Neural cell (in vitro differentiated cells): ENCODE measurements around the gene FLRT2. TPM values are rescaled to one million over a fixed set of nuclear protein-coding genes. Genes with fewer than 3 reads are reported as not detected.

Experiments used
- H2AFZ ChIP-seq: fragments of 200-600, 300-800 bp; sonication (generic), shearing (Covaris generic); 2 replicates; pipeline ENCODE4 v1.6.0; 2014; ENCODE audit warnings: low read depth, mild to moderate bottlenecking, antibody characterized with exemption, low read length, moderate library complexity
- H3F3A ChIP-seq: fragments of 200-600 bp; shearing (Covaris generic); 2 replicates; pipeline ENCODE4 v1.6.1; 2016; ENCODE audit warnings: mild to moderate bottlenecking, moderate library complexity, mixed read lengths, antibody characterized with exemption, low read length; ENCODE audit not compliant: insufficient read depth, poor library complexity, severe bottlenecking
- H3K27ac ChIP-seq: fragments of 200-600, 300-800 bp; sonication (generic), shearing (Covaris generic); 2 replicates; pipeline ENCODE4 v1.5.1; 2014; ENCODE audit warnings: mild to moderate bottlenecking, low read length, moderate library complexity
- H3K27me3 ChIP-seq: fragments of 300-800, 200-600 bp; sonication (generic), shearing (Covaris generic); 2 replicates; pipeline ENCODE4 v1.6.0; 2014; ENCODE audit warnings: mild to moderate bottlenecking, low read depth, low read length, moderate library complexity; ENCODE audit not compliant: insufficient read depth
- H3K36me3 ChIP-seq: fragments of 300-800, 200-600 bp; sonication (generic), shearing (Covaris generic); 2 replicates; pipeline ENCODE4 v1.5.1; 2014; ENCODE audit warnings: mild to moderate bottlenecking, antibody characterized with exemption, low read length, moderate library complexity; ENCODE audit not compliant: insufficient read depth
- H3K4me2 ChIP-seq: fragments of 300-800, 200-600 bp; sonication (generic), shearing (Covaris generic); 2 replicates; pipeline ENCODE4 v1.6.0; 2014; ENCODE audit warnings: mild to moderate bottlenecking, low read length
- H3K4me3 ChIP-seq: fragments of 300-800, 200-600 bp; sonication (generic), shearing (Covaris generic); 2 replicates; pipeline ENCODE4 v1.5.1; 2014; ENCODE audit warnings: mild to moderate bottlenecking, low read length, moderate library complexity
- H3K79me2 ChIP-seq: fragments of 200-600 bp; shearing (Covaris generic); replicated peaks from 2 replicates; pipeline ENCODE4 v1.6.0; 2014; ENCODE audit warnings: mild to moderate bottlenecking, low read length, moderate library complexity; ENCODE audit not compliant: insufficient read depth
- H3K9ac ChIP-seq: fragments of 300-800, 200-600 bp; sonication (generic), shearing (Covaris generic); 2 replicates; pipeline ENCODE4 v1.6.1; 2016; ENCODE audit warnings: mild to moderate bottlenecking, low read length, mixed read lengths
- H3K9me2 ChIP-seq: fragments of 200-600 bp; shearing (Covaris generic); 2 replicates; pipeline ENCODE4 v1.6.1; 2016; ENCODE audit warnings: mild to moderate bottlenecking, low read length, mixed read lengths; ENCODE audit not compliant: insufficient read depth
- H3K9me3 ChIP-seq: fragments of 200-600, 300-800 bp; sonication (generic), shearing (Covaris generic); 2 replicates; pipeline ENCODE4 v1.6.1; 2016; ENCODE audit warnings: mild to moderate bottlenecking, mixed run types, low read length, moderate library complexity, mixed read lengths
- H4K20me1 ChIP-seq: fragments of 200-600 bp; shearing (Covaris generic); 2 replicates; pipeline ENCODE4 v1.6.1; 2016; ENCODE audit warnings: mild to moderate bottlenecking, mixed run types; ENCODE audit not compliant: insufficient read depth
- EP300 ChIP-seq: fragments of 450-650 bp; conservative IDR thresholded peaks from 2 replicates; pipeline ENCODE4 v1.6.1; 2014; ENCODE audit warnings: antibody characterized with exemption, mild to moderate bottlenecking, moderate library complexity; ENCODE audit not compliant: poor library complexity, severe bottlenecking
- EZH2 ChIP-seq: fragments of 200-600, 300-800 bp; shearing (Covaris generic), sonication (generic); IDR thresholded peaks from 2 replicates; pipeline ENCODE4 v1.6.1; 2014; ENCODE audit warnings: antibody characterized with exemption, low read length, borderline replicate concordance, mild to moderate bottlenecking; ENCODE audit not compliant: insufficient read depth, poor library complexity, severe bottlenecking
- MXI1 ChIP-seq: fragments of 450-650 bp; conservative IDR thresholded peaks from 2 replicates; pipeline ENCODE4 v1.6.1; 2014; ENCODE audit warnings: antibody characterized with exemption, mild to moderate bottlenecking; ENCODE audit not compliant: poor library complexity, severe bottlenecking
- POLR2AphosphoS5 ChIP-seq: IDR thresholded peaks from 2 replicates; pipeline ENCODE4 v1.6.1; 2012
- RAD21 ChIP-seq: fragments of 450-650 bp; conservative IDR thresholded peaks from 2 replicates; pipeline ENCODE4 v1.6.1; 2014; ENCODE audit warnings: antibody characterized with exemption, mild to moderate bottlenecking, moderate library complexity
- SMC3 ChIP-seq: fragments of 450-650 bp; conservative IDR thresholded peaks from 2 replicates; pipeline ENCODE4 v1.6.1; 2014; ENCODE audit warnings: antibody characterized with exemption, mild to moderate bottlenecking, moderate library complexity; ENCODE audit not compliant: poor library complexity
- TAF1 ChIP-seq: IDR thresholded peaks from 2 replicates; pipeline ENCODE4 v1.6.1; 2012; ENCODE audit warnings: low read depth
- polyA plus RNA-seq: library from polyadenylated mRNA; depleted of rRNA; stranded (reverse); fragments of >200 nt; gene quantifications from 2 replicates; pipeline ENCODE4 v1.2.3, GENCODE V29; 2014
- TF ChIP-seq, protein P1 (sequence below): IDR thresholded peaks from 2 replicates; pipeline ENCODE4 v1.6.1; 2012; ENCODE audit warnings: borderline replicate concordance
- TF ChIP-seq, protein P2 (sequence below): fragments of 450-650 bp; IDR thresholded peaks from 2 replicates; pipeline ENCODE4 v1.5.1; 2014; ENCODE audit warnings: antibody characterized with exemption, mild to moderate bottlenecking, moderate library complexity; ENCODE audit not compliant: poor library complexity, severe bottlenecking

Gene FLRT2
- polyA plus RNA-seq, 1 donor from 2014 or later: 5.1 TPM

DNA sequence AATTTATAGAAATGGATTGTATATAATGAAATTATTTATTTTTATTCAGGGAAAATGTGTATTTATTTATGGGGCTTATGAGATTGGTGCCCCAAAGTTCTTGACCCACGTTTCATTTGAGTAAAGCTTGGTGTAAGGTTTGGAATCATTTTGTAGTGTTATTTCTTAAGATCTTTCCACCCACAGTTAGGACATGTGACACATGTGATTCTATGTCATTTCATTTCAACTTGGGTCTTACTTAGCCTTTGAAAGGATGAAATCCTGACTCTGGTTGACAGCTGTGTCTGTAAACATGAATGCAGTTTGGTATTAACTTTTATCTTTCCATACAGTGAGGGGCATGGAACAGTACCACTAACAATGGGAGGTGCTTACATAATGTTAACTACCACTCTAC, 51.7 kb downstream of the FLRT2 start:
- Histone ChIP-seq H4K20me1 (no peaks in the 10 kb centered on the region), H3K36me3 (no peaks in the 10 kb centered on the region), H3K79me2 (no peaks in the 10 kb centered on the region), H3K9ac (no peak overlapping the region), H2AFZ (no peak overlapping the region), H3K27me3 (no peaks in the 10 kb centered on the region), H3K27ac (no peak overlapping the region), H3F3A (no peaks in the 10 kb centered on the region), H3K4me2 (no peak overlapping the region), H3K9me3 (no peaks in the 10 kb centered on the region), H3K9me2 (no peaks in the 10 kb centered on the region), H3K4me3 (no peak overlapping the region)
- TF ChIP-seq POLR2AphosphoS5: peak; percentile 11
- no peak for TF ChIP-seq SMC3

DNA sequence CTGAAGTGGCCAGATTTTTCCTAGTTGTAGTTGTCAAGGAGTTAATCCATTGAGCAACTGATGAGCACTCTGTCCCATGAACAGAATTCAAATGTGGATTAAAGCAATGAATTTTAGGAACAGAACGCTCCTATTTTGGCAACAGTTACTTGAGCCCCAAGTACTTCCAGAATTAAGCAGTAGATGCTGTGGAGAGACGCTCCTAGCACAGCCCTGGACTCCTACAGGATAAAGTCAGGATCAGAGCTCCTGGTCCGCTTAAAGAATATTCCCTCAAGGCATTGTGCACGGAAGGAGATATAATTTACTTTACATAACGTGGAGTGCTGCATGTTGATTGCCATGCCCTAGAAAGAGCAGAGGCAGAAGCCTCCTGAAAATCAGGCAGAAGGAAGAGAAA, 53.4 kb downstream of the FLRT2 start:
- no peaks in the 10 kb centered on the region for H3K27me3 ChIP-seq
- H3F3A ChIP-seq: no peaks in the 10 kb centered on the region
- no peak overlapping the region for H3K9ac ChIP-seq
- H4K20me1 ChIP-seq: no peaks in the 10 kb centered on the region
- no peaks in the 10 kb centered on the region for H3K79me2 ChIP-seq
- H3K4me3 ChIP-seq: no peak overlapping the region
- H3K9me3 ChIP-seq: no peaks in the 10 kb centered on the region
- H3K9me2 ChIP-seq: no peaks in the 10 kb centered on the region
- no peak overlapping the region for H2AFZ ChIP-seq
- no peak overlapping the region for H3K27ac ChIP-seq
- no peak for TF ChIP-seq EP300
- no peak for TF ChIP-seq POLR2AphosphoS5
- no peak for TF ChIP-seq RAD21
- TF ChIP-seq, protein P1, sequence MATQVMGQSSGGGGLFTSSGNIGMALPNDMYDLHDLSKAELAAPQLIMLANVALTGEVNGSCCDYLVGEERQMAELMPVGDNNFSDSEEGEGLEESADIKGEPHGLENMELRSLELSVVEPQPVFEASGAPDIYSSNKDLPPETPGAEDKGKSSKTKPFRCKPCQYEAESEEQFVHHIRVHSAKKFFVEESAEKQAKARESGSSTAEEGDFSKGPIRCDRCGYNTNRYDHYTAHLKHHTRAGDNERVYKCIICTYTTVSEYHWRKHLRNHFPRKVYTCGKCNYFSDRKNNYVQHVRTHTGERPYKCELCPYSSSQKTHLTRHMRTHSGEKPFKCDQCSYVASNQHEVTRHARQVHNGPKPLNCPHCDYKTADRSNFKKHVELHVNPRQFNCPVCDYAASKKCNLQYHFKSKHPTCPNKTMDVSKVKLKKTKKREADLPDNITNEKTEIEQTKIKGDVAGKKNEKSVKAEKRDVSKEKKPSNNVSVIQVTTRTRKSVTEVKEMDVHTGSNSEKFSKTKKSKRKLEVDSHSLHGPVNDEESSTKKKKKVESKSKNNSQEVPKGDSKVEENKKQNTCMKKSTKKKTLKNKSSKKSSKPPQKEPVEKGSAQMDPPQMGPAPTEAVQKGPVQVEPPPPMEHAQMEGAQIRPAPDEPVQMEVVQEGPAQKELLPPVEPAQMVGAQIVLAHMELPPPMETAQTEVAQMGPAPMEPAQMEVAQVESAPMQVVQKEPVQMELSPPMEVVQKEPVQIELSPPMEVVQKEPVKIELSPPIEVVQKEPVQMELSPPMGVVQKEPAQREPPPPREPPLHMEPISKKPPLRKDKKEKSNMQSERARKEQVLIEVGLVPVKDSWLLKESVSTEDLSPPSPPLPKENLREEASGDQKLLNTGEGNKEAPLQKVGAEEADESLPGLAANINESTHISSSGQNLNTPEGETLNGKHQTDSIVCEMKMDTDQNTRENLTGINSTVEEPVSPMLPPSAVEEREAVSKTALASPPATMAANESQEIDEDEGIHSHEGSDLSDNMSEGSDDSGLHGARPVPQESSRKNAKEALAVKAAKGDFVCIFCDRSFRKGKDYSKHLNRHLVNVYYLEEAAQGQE: no peak
- TF ChIP-seq MXI1: no peak
- TF ChIP-seq, protein P2, sequence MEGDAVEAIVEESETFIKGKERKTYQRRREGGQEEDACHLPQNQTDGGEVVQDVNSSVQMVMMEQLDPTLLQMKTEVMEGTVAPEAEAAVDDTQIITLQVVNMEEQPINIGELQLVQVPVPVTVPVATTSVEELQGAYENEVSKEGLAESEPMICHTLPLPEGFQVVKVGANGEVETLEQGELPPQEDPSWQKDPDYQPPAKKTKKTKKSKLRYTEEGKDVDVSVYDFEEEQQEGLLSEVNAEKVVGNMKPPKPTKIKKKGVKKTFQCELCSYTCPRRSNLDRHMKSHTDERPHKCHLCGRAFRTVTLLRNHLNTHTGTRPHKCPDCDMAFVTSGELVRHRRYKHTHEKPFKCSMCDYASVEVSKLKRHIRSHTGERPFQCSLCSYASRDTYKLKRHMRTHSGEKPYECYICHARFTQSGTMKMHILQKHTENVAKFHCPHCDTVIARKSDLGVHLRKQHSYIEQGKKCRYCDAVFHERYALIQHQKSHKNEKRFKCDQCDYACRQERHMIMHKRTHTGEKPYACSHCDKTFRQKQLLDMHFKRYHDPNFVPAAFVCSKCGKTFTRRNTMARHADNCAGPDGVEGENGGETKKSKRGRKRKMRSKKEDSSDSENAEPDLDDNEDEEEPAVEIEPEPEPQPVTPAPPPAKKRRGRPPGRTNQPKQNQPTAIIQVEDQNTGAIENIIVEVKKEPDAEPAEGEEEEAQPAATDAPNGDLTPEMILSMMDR: no peak
- TF ChIP-seq TAF1: no peak
- TF ChIP-seq SMC3: no peak
- no peak for TF ChIP-seq EZH2
- no peak overlapping the region for H3K4me2 ChIP-seq
- H3K36me3 ChIP-seq: no peaks in the 10 kb centered on the region

DNA sequence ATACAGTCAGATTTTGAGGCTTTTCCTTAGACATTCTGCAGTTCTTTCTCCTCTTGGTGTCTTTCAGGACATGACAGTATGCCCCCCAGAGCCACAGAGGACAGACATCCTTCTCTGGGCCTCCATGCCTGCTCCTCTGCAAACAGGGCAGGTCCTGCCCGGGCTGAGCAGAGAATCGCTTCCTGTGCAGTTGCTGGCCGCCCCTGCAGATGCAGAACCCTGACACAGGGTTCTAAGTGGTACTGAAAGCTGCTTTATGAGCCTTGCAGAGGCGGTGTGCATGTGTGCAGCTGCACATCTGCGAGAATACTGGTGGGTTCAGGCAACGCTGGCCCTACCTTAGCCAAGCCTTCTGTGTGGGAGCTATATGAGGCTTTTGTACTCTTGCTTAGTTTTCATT, 54.5 kb downstream of the FLRT2 start:
- Histone ChIP-seq H3K79me2 (no peaks in the 10 kb centered on the region), H3K4me2 (no peak overlapping the region), H2AFZ (no peak overlapping the region), H3K4me3 (no peak overlapping the region), H3K9ac (no peak overlapping the region), H3K27ac (no peak overlapping the region), H3K9me2 (no peaks in the 10 kb centered on the region), H3K36me3 (no peaks in the 10 kb centered on the region), H4K20me1 (no peaks in the 10 kb centered on the region), H3K27me3 (no peaks in the 10 kb centered on the region), H3F3A (no peaks in the 10 kb centered on the region), H3K9me3 (no peaks in the 10 kb centered on the region)
- TF ChIP-seq POLR2AphosphoS5 (no peak), EP300 (no peak), EZH2 (no peak), SMC3 (no peak), TAF1 (no peak), MXI1 (no peak), RAD21 (no peak)
- TF ChIP-seq, protein P2: no peak
- TF ChIP-seq, protein P1: no peak
